ENCODE measurements around the gene DELE1. TPM values are rescaled to one million over a fixed set of nuclear protein-coding genes. Genes with fewer than 3 reads are reported as not detected.
"Not testable (repeated sequence)": the region's sequence is repeated elsewhere in the genome, so short reads cannot be mapped to it uniquely, and the experiment has no call there.

Gene DELE1
- polyA plus RNA-seq, 10 donors, result 52.9 to 105 (median 85.3) TPM

- DNase-seq, result peak in 1 of 3 donors; percentile 5
Measured at GRCh38 chr5:141919218-141920119, 4.2 kb upstream of the DELE1 start.

GRCh38 chr5:141920771-141921170 is 2.9 kb upstream of the DELE1 start:
- no peak for DNase-seq

GRCh38 chr5:141922827-141923447 is 734 bp upstream of the DELE1 start:
- not testable (repeated sequence) for DNase-seq

GRCh38 chr5:141926434-141926833 is 2.8 kb downstream of the DELE1 start:
- DNase-seq, result no peak

- no peak for DNase-seq
Measured at GRCh38 chr5:141928051-141928450, 4.4 kb downstream of the DELE1 start.

GRCh38 chr5:141929398-141930058 is 5.9 kb downstream of the DELE1 start:
- no peak for DNase-seq

- no peak for DNase-seq
Measured at GRCh38 chr5:141931694-141932093, 8.0 kb downstream of the DELE1 start.

- no peak for DNase-seq
Measured at GRCh38 chr5:141933151-141933550, 9.5 kb downstream of the DELE1 start.

- DNase-seq, result no peak
Measured at GRCh38 chr5:141934099-141934844, 10.6 kb downstream of the DELE1 start.

GRCh38 chr5:141935538-141935937 is 11.9 kb downstream of the DELE1 start:
- no peak for DNase-seq

GRCh38 chr5:141940695-141941271 is 17.1 kb downstream of the DELE1 start:
- DNase-seq, result no peak

GRCh38 chr5:141941307-141941706 is 17.6 kb downstream of the DELE1 start:
- no peak for DNase-seq

GRCh38 chr5:141941779-141942178 is 18.1 kb downstream of the DELE1 start:
- no peak for DNase-seq

- no peak for DNase-seq
Measured at GRCh38 chr5:141942185-141942857, 18.6 kb downstream of the DELE1 start.

- no peak for DNase-seq
Measured at GRCh38 chr5:141944076-141944475, 20.4 kb downstream of the DELE1 start.

GRCh38 chr5:141945511-141946051 is 21.9 kb downstream of the DELE1 start:
- DNase-seq, result peak in 2 of 3 donors; percentile 37 to 63

- no peak for DNase-seq
Measured at GRCh38 chr5:141947316-141947715, 23.6 kb downstream of the DELE1 start.

- no peak for DNase-seq
Measured at GRCh38 chr5:141948812-141949211, 25.1 kb downstream of the DELE1 start.

- DNase-seq, result no peak
Measured at GRCh38 chr5:141949511-141949910, 25.8 kb downstream of the DELE1 start.

GRCh38 chr5:141950207-141951005 is 26.7 kb downstream of the DELE1 start:
- no peak for DNase-seq

Measured in muscle of back (tissue), 11 donors.